ENCODE data around the gene ZSCAN26. TPM values are rescaled to one million over a fixed set of nuclear protein-coding genes. Genes with fewer than 3 reads are reported as not detected.
"Not testable (repeated sequence)": the region's sequence is repeated elsewhere in the genome, so short reads cannot be mapped to it uniquely, and the experiment has no call there.

ZSCAN26 gene
- total and polyA plus RNA-seq, 2 of the 8 experiments (the other 6 are each of a cell fraction or from before 2014, with no cell fraction given): 7.0 to 8.5 TPM

GRCh38 chr6:28306363-28306762 is 39.4 kb downstream of the ZSCAN26 start:
- CTCF ChIA-PET (ENCODE audit: partially characterized antibody): not testable (repeated sequence)

More at GRCh38 chr6:28306363-28306762, 39.4 kb downstream of the ZSCAN26 start:
- H3K4me2 ChIP-seq (ENCODE audit: insufficient read depth in 1 of 2, low read depth in 2 of 2, low read length in 2 of 2); POLR2A ChIA-PET (ENCODE audit: partially characterized antibody); H4K20me1 ChIP-seq (replicated peaks in 1 of 2; ENCODE audit: control insufficient read depth in 1 of 2, insufficient read depth in 2 of 2, low read length in 2 of 2); H2BK20ac ChIP-seq (ENCODE audit: low read length); H4K5ac ChIP-seq (ENCODE audit: insufficient read length, low read depth, low read length); H3K23ac ChIP-seq (ENCODE audit: insufficient read length); H3K4me3 ChIP-seq (ENCODE audit: extremely low read depth in 1 of 4, insufficient read depth in 2 of 4, low read depth in 3 of 4, low read length in 4 of 4); FAIRE-seq; H3K14ac ChIP-seq (ENCODE audit: insufficient read length); H3K9me3 ChIP-seq (ENCODE audit: insufficient read depth in 2 of 2, low read depth in 1 of 2, low read length in 1 of 2); H3K27ac ChIP-seq (ENCODE audit: low read depth, low read length); H2BK5ac ChIP-seq (ENCODE audit: low read depth, low read length); H3K4me1 ChIP-seq (replicated peaks in 1 of 4; ENCODE audit: control insufficient read depth in 3 of 4, insufficient read depth in 4 of 4, low read length in 3 of 4); H3K9ac ChIP-seq (replicated peaks in 1 of 4; ENCODE audit: extremely low read depth in 1 of 4, low read depth in 3 of 4, low read length in 3 of 4); H3K56ac ChIP-seq (replicated peaks; ENCODE audit: insufficient read length, low read depth, low read length); H4K8ac ChIP-seq (ENCODE audit: extremely low read depth, insufficient read depth, low read length); H3K79me1 ChIP-seq (ENCODE audit: low read depth, low read length); H3K79me2 ChIP-seq (ENCODE audit: control insufficient read depth in 1 of 2, insufficient read depth in 2 of 2, low read length in 2 of 2); H3K18ac ChIP-seq (ENCODE audit: extremely low read depth, low read length); H2BK120ac ChIP-seq (replicated peaks; ENCODE audit: low read depth, low read length); H2AFZ ChIP-seq (ENCODE audit: low read length); DNase-seq (ENCODE audit: low read depth in 1 of 2, low spot score in 2 of 2); H3K27me3 ChIP-seq (replicated peaks in 1 of 4; ENCODE audit: control insufficient read depth in 3 of 4, extremely low read depth in 1 of 4, insufficient read depth in 3 of 4, low read length in 3 of 4); H3K4ac ChIP-seq (replicated peaks; ENCODE audit: insufficient read length, low read depth, low read length); H2BK15ac ChIP-seq (ENCODE audit: low read length); H4K91ac ChIP-seq (replicated peaks; ENCODE audit: insufficient read length, low read length); H3K36me3 ChIP-seq (ENCODE audit: control insufficient read depth in 2 of 4, insufficient read depth in 4 of 4, low read length in 3 of 4); H2AK5ac ChIP-seq (ENCODE audit: low read depth, low read length); H2BK12ac ChIP-seq (ENCODE audit: low read depth, low read length); H3K23me2 ChIP-seq (ENCODE audit: low read depth, low read length): not testable (repeated sequence)
